Kidney (tissue), 14 donors: ENCODE data around the gene ATP6V1A. TPM values are rescaled to one million over a fixed set of nuclear protein-coding genes. Genes with fewer than 3 reads are reported as not detected.
A peak's percentile ranks its signal among the peaks of the same experiment; 100 is the strongest.

Experiments
- DNase-seq, 5 donors: peaks; one replicate each; pipeline ENCODE4 v3.0.0-alpha.2; 2013 to 2020
- FAIRE-seq: peaks from 2 replicates; lab custom pipeline; 2012; peaks lifted over from hg19 to GRCh38; lab: Jason Lieb, UNC
- H3K27ac ChIP-seq, 2 donors: one replicate each; pipeline ENCODE4 v1.7.0; 2013; ENCODE audit warnings: low read depth in 2 of 2, low read length in 2 of 2, inconsistent platforms in 1 of 2
- H3K27me3 ChIP-seq: one replicate; pipeline ENCODE4 v1.7.1; 2013; ENCODE audit warnings: low read length, inconsistent platforms; ENCODE audit not compliant: control insufficient read depth, insufficient read depth
- H3K36me3 ChIP-seq, 3 donors: one replicate each; pipeline versions ENCODE4 v1.7.0 to v1.7.1; 2013; ENCODE audit warnings: low read length in 3 of 3, control low read depth in 1 of 3, inconsistent platforms in 1 of 3; ENCODE audit not compliant: insufficient read depth in 3 of 3, control insufficient read depth in 2 of 3
- H3K4me1 ChIP-seq, 3 donors: one replicate each; pipeline versions ENCODE4 v1.7.0 to v1.7.1; 2013; ENCODE audit warnings: low read length in 3 of 3, inconsistent platforms in 1 of 3, low read depth in 1 of 3; ENCODE audit not compliant: control insufficient read depth in 2 of 3, insufficient read depth in 2 of 3
- H3K4me3 ChIP-seq, 3 donors: one replicate each; pipeline versions ENCODE4 v1.7.0 to v1.8.1; 2013; ENCODE audit warnings: low read length in 3 of 3, control low read depth in 1 of 3, inconsistent platforms in 1 of 3
- H3K9ac ChIP-seq, 3 donors: one replicate each; pipeline versions ENCODE4 v1.7.0 to v1.7.1; 2013; ENCODE audit warnings: low read length in 3 of 3, control low read depth in 1 of 3, inconsistent platforms in 1 of 3
- H3K9me3 ChIP-seq, 3 donors: one replicate each; pipeline versions ENCODE4 v1.7.0 to v1.7.1; 2013; ENCODE audit warnings: low read length in 3 of 3, control low read depth in 1 of 3, inconsistent platforms in 1 of 3; ENCODE audit not compliant: control insufficient read depth in 2 of 3, insufficient read depth in 1 of 3
- CTCF ChIP-seq: IDR thresholded peaks from 3 replicates; pipeline ENCODE4 v1.5.1; 2012; ENCODE audit warnings: mild to moderate bottlenecking, moderate library complexity, borderline replicate concordance; ENCODE audit not compliant: insufficient read depth; ENCODE audit errors: extremely low read depth
- intact Hi-C: fragments of 100-400 bp; cut with DNase I; formaldehyde crosslinking; loops from one replicate; pipeline ENCODE4 v1.11.1; 2022
- polyA plus RNA-seq: library from polyadenylated mRNA; stranded (reverse); fragments of 350-450 nt; fragmentation: Illumina TruSeq; extraction: RNeasy Lipid Tissue Mini Kit (QIAGEN cat#74804); gene quantifications from one replicate; pipeline ENCODE4 v1.2.3, GENCODE V29; 2014; ENCODE audit warnings: low read depth, low replicate concordance; ENCODE audit not compliant: insufficient read depth
- total RNA-seq: library from RNA; stranded (reverse); fragmentation: NEBNext Ultra II Directional; extraction: Animal tissue kit (Norgen Biotek cat#: 25700); gene quantifications from one replicate; pipeline ENCODE4 v1.2.1, GENCODE V29; 2021
- donor health status: control.
- donor health status: control.
- donor health status: control.
- donor health status: control.
- donor health status: control.
- donor health status: DM: yes; HTN: yes; CAD: no.
- donor health status: Normal renal cell carcinoma (clear cell type).

ATP6V1A gene
- total and polyA plus RNA-seq, 2 donors from 2014 or later, result 87.1 to 172 TPM

- Histone ChIP-seq H3K9ac (peak overlapping the region; percentile 84 to 99 (median 96)), H3K4me1 (peaks cover 0 to 18% (median 9%) of the 10 kb centered on the region in 3 donors), H3K27me3 (no peaks in the 10 kb centered on the region), H3K9me3 (no peaks in the 10 kb centered on the region), H3K36me3 (no peaks in the 10 kb centered on the region), H3K27ac (peak overlapping the region; percentile 92 to 100), H3K4me3 (peak overlapping the region; percentile 96 to 99 (median 99))
- DNase-seq, result peak in 2 of 5 donors; percentile 57 to 72
- no peak for FAIRE-seq
- no peak for TF ChIP-seq CTCF
- intact Hi-C loops, result no loop called here
Observed at GRCh38 chr3:113747283-113748046, 630 bp downstream of the ATP6V1A start.

GRCh38 chr3:113751141-113751540 is 4.3 kb downstream of the ATP6V1A start:
- Histone ChIP-seq H3K9me3 (no peaks in the 10 kb centered on the region), H3K27me3 (no peaks in the 10 kb centered on the region), H3K9ac (no peak overlapping the region), H3K4me1 (peaks cover 0 to 14% (median 13%) of the 10 kb centered on the region in 3 donors), H3K36me3 (no peaks in the 10 kb centered on the region), H3K27ac (no peak overlapping the region), H3K4me3 (no peak overlapping the region)
- no peak for TF ChIP-seq CTCF
- DNase-seq (no peak), FAIRE-seq (peak; percentile 83)
- intact Hi-C loops, result no loop called here

DNA sequence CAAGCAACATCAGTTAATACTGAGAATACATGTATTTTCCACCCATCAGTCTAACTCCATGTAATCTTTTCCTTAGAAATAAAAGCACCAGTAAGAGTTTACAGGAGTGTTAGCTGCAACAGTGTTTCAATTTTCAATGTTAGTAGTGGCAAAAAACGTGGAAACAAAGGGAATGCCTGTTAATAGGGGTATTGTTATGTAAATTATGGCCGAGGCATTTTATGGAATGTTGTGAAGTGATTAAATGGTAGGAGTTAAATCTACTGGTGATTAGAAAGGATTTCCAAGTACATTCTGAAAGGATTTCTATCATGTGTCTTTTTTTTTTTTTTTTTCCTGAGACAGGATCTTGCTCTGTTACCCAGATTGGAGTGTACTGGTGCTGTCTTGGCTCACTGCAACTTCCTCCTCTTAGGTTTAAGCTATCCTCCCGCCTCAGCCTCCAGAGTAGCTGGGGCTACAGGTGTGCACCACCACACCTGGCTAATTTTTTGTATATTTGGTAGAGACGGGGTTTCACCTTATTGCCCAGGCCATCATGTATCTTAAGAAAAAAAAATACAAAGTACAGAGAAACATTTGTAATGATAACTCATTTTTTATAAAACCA is 6.6 kb downstream of the ATP6V1A start:
- no peaks in the 10 kb centered on the region for H3K36me3 ChIP-seq
- no peak for DNase-seq

More for the DNA sequence above, 6.6 kb downstream of the ATP6V1A start:
- no peak overlapping the region for H3K27ac ChIP-seq
- H3K27me3 ChIP-seq, result no peaks in the 10 kb centered on the region
- peaks cover 0 to 20% (median 6%) of the 10 kb centered on the region in 3 donors for H3K4me1 ChIP-seq
- H3K4me3 ChIP-seq, result no peak overlapping the region
- intact Hi-C loops, result no loop called here
- no peak for FAIRE-seq
- no peak overlapping the region for H3K9ac ChIP-seq
- H3K9me3 ChIP-seq, result peaks cover 0 to 3% (median 0%) of the 10 kb centered on the region in 3 donors
- TF ChIP-seq CTCF, result no peak
